K562 (cell line): Measurements from ENCODE around the gene LTA. TPM values are rescaled to one million over a fixed set of nuclear protein-coding genes. Genes with fewer than 3 reads are reported as not detected.

Experiments
- E4F1 ChIP-seq: fragments of 250-450 bp; sonication (Bioruptor Pico); IDR thresholded peaks from 2 replicates; pipeline ENCODE4 v1.5.0; 2021; ENCODE audit warnings: mild to moderate bottlenecking, borderline replicate concordance
- MAFG ChIP-seq: fragments of 450-650 bp; conservative IDR thresholded peaks from 2 replicates; pipeline ENCODE4 v1.6.1; 2016; ENCODE audit warnings: missing genetic modification characterization, missing compliant biosample characterization
- PRMT5 ChIP-seq: sonication (generic); formaldehyde crosslinking; IDR thresholded peaks from 2 replicates; pipeline ENCODE4 v1.5.0; 2020; ENCODE audit warnings: missing genetic modification reagents
- ZNF165 ChIP-seq: fragments of 250-450 bp; sonication (Bioruptor Pico); IDR thresholded peaks from 2 replicates; pipeline ENCODE4 v1.4.0; 2020; ENCODE audit warnings: borderline replicate concordance
- ZNF609 ChIP-seq: sonication (generic); formaldehyde crosslinking; IDR thresholded peaks from 2 replicates; pipeline ENCODE4 v1.8.1; 2023; ENCODE audit warnings: missing genetic modification reagents, mild to moderate bottlenecking, borderline replicate concordance
- ZNF639 ChIP-seq, 2 experiments: fragments of 200-800 bp in 1 of 2; sonication (Bioruptor generic) in 1 of 2; sonication (generic) in 1 of 2; formaldehyde crosslinking in 1 of 2; IDR thresholded peaks in 1 of 2; conservative IDR thresholded peaks in 1 of 2; 2 replicates each; pipeline versions ENCODE4 v1.5.0 to v1.6.1; 2016 to 2020; ENCODE audit warnings: missing compliant biosample characterization in 1 of 2, missing genetic modification characterization in 1 of 2, missing genetic modification reagents in 1 of 2
- polyA plus RNA-seq, 8 experiments: library from polyadenylated mRNA; depleted of rRNA in 4 of 8; stranded (reverse) in 5 of 8; unstranded in 3 of 8; fragments of >200 nt; fragmentation: Nextera tagmentation in 2 of 8; fragmentation: Illumina TruSeq in 1 of 8; extraction: Ambion mirVana in 2 of 8; extraction: Trizol in 1 of 8; gene quantifications; 2 replicates each; pipeline versions ENCODE4 v1.2.1 to v1.2.3, GENCODE V29; 2011 to 2014; ENCODE audit warnings: inconsistent platforms in 1 of 8, missing spikeins in 1 of 8
- total RNA-seq, 7 experiments: library from RNA; depleted of rRNA in 6 of 7; stranded (reverse); fragments of >200 nt in 6 of 7; fragmentation: Illumina TruSeq in 2 of 7; extraction: Trizol in 2 of 7; gene quantifications; 2 replicates each; pipeline versions ENCODE4 v1.2.1 to v1.2.3, GENCODE V29; 2011 to 2021; ENCODE audit warnings: low replicate concordance in 1 of 7
- TF ChIP-seq, protein P1 (sequence below), 2 experiments: fragments of 450-650 bp; IDR thresholded peaks; 2 replicates each; pipeline ENCODE4 v1.6.1; 2016; ENCODE audit warnings: mild to moderate bottlenecking in 2 of 2, borderline replicate concordance in 1 of 2, low read depth in 1 of 2, moderate library complexity in 1 of 2

The LTA gene
- total and polyA plus RNA-seq, 9 of the 15 experiments (the other 6 are each of a cell fraction or from before 2014, with no cell fraction given): 0.80 TPM; not detected in 8

GRCh38 chr6:31547727-31548543 is 24.2 kb upstream of the LTA start (continued):
- TF ChIP-seq E4F1 (CRISPR knock-in tag) (no peak), ZNF165 (CRISPR knock-in tag) (no peak), ZNF609 (CRISPR knock-in tag) (no peak), ZNF639 (CRISPR knock-in tag; conservative IDR thresholded peaks at IDR 0.05 in 1 of 2, IDR thresholded peaks at IDR 0.05 in 1 of 2) (peak in 1 of 2 experiments; percentile 49; a peak in 1 of 4 replicates), PRMT5 (no peak), MAFG (tag) (no peak)
- TF ChIP-seq, protein P1, sequence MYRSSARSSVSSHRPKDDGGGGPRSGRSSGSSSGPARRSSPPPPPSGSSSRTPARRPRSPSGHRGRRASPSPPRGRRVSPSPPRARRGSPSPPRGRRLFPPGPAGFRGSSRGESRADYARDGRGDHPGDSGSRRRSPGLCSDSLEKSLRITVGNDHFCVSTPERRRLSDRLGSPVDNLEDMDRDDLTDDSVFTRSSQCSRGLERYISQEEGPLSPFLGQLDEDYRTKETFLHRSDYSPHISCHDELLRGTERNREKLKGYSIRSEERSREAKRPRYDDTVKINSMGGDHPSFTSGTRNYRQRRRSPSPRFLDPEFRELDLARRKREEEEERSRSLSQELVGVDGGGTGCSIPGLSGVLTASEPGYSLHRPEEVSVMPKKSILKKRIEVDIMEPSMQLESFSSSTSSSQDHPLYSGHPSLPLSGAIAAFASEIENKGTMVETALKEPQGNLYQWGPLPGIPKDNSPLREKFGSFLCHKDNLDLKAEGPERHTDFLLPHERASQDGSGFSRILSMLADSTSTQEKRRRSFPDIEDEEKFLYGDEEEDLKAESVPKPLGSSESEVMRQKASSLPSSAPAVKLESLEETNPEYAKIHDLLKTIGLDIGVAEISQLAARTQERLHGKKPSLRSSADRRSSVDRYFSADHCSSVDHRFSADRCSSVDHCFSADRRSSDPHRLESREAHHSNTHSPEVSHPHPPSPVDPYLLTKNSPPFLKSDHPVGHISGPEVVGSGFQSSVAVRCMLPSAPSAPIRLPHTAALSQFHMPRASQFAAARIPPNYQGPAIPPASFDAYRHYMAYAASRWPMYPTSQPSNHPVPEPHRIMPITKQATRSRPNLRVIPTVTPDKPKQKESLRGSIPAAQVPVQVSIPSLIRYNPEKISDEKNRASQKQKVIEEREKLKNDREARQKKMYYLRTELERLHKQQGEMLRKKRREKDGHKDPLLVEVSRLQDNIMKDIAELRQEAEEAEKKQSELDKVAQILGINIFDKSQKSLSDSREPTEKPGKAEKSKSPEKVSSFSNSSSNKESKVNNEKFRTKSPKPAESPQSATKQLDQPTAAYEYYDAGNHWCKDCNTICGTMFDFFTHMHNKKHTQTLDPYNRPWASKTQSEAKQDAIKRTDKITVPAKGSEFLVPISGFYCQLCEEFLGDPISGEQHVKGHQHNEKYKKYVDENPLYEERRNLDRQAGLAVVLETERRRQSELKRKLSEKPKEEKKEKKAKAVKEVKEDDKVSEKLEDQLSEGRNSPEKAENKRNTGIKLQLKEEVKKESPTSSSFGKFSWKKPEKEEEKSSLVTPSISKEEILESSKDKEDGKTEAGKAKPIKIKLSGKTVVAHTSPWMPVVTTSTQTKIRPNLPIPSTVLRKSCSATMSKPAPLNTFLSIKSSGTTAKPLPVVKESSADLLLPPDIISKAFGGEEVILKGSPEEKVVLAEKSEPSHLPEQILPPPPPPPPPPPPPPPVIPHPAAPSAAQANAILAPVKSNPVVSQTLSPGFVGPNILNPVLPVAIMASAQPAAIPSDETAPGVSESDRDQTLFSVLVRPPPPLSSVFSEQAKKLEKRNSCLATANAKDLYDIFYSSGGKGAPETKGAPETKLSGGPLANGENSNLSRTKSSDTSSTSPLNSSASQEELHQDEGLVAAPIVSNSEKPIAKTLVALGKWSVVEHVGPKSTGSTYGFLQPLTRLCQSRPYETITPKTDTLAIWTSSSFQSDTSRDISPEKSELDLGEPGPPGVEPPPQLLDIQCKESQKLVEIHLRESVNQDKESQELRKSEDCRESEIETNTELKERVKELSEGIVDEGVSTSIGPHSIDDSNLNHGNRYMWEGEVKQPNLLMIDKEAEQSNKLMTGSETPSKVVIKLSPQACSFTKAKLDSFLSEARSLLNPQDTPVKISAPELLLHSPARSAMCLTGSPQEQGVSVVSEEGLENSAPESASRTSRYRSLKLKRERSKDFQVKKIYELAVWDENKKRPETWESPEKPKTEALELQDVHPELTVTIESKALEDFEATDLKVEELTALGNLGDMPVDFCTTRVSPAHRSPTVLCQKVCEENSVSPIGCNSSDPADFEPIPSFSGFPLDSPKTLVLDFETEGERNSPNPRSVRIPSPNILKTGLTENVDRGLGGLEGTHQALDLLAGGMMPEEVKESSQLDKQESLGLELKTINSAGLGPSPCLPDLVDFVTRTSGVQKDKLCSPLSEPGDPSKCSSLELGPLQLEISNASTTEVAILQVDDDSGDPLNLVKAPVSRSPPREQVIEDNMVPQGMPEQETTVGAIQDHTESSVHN (IDR thresholded peaks at IDR 0.05; ENCODE audit: borderline replicate concordance in 1 of 2, low read depth in 1 of 2): no peak
